ENCODE results near the gene BMP2. TPM values are rescaled to one million over a fixed set of nuclear protein-coding genes. Genes with fewer than 3 reads are reported as not detected.

Gene BMP2
- total and polyA plus RNA-seq, 4 donors = 0.83 to 3.5 (median 2.0) TPM

GRCh38 chr20:6744805-6745204 is 22.7 kb upstream of the BMP2 start:
- Histone ChIP-seq H3K4me3 (ENCODE audit: low read depth in 1 of 3, low read length in 3 of 3) (no peak overlapping the region), H3K27me3 (ENCODE audit: control insufficient read depth in 4 of 4, insufficient read depth in 4 of 4, low read length in 3 of 4) (no peaks in the 10 kb centered on the region), H3K27ac (ENCODE audit: low read depth in 1 of 2, low read length in 2 of 2) (no peak overlapping the region), H3K9me3 (ENCODE audit: control insufficient read depth in 4 of 4, low read length in 3 of 4) (no peaks in the 10 kb centered on the region), H3K36me3 (ENCODE audit: control insufficient read depth in 4 of 4, insufficient read depth in 3 of 4, low read depth in 1 of 4, low read length in 3 of 4) (no peaks in the 10 kb centered on the region), H3K9ac (ENCODE audit: low read depth in 1 of 2, low read length in 2 of 2) (no peak overlapping the region), H3K4me1 (ENCODE audit: control insufficient read depth in 4 of 4, insufficient read depth in 4 of 4, low read length in 3 of 4) (peaks cover 0 to 5% (median 1%) of the 10 kb centered on the region in 4 donors)
- DNase-seq (ENCODE audit: low spot score) = no peak
- TF ChIP-seq FOXA1 (IDR thresholded peaks at IDR 0.05) (no peak), RXRA (IDR thresholded peaks at IDR 0.05) (no peak), REST (IDR thresholded peaks at IDR 0.05) (no peak), ZBTB33 (IDR thresholded peaks at IDR 0.05) (no peak), FOXA2 (IDR thresholded peaks at IDR 0.05) (no peak), MAX (IDR thresholded peaks at IDR 0.05) (no peak), JUND (IDR thresholded peaks at IDR 0.05) (no peak), HNF4G (IDR thresholded peaks at IDR 0.05) (no peak)
- WGBS = 85% methylated on average over 4 of the region's 4 CpGs

GRCh38 chr20:6746901-6747609 is 20.4 kb upstream of the BMP2 start:
- H3K36me3 ChIP-seq (ENCODE audit: control insufficient read depth in 4 of 4, insufficient read depth in 3 of 4, low read depth in 1 of 4, low read length in 3 of 4) = no peaks in the 10 kb centered on the region
- H3K27me3 ChIP-seq (ENCODE audit: control insufficient read depth in 4 of 4, insufficient read depth in 4 of 4, low read length in 3 of 4) = no peaks in the 10 kb centered on the region
- no peak overlapping the region for H3K4me3 ChIP-seq (ENCODE audit: low read depth in 1 of 3, low read length in 3 of 3)
- no peak for DNase-seq (ENCODE audit: low spot score)
- H3K9ac ChIP-seq (ENCODE audit: low read depth in 1 of 2, low read length in 2 of 2) = no peak overlapping the region
- 76% methylated on average over 6 of the region's 6 CpGs for WGBS
- no peak for TF ChIP-seq RXRA (IDR thresholded peaks at IDR 0.05)
- no peak for TF ChIP-seq RAD21 (IDR thresholded peaks at IDR 0.05)
- no peak for TF ChIP-seq EGR1 (IDR thresholded peaks at IDR 0.05; ENCODE audit: low read depth in 2 of 2)
- H3K4me1 ChIP-seq (ENCODE audit: control insufficient read depth in 4 of 4, insufficient read depth in 4 of 4, low read length in 3 of 4) = no peaks in the 10 kb centered on the region
- H3K9me3 ChIP-seq (ENCODE audit: control insufficient read depth in 4 of 4, low read length in 3 of 4) = no peaks in the 10 kb centered on the region
- H3K27ac ChIP-seq (ENCODE audit: low read depth in 1 of 2, low read length in 2 of 2) = no peak overlapping the region

GRCh38 chr20:6750438-6750837 is 17.0 kb upstream of the BMP2 start:
- H3K27ac ChIP-seq (ENCODE audit: low read depth in 1 of 2, low read length in 2 of 2) = no peak overlapping the region
- DNase-seq (ENCODE audit: low spot score) = no peak
- no peaks in the 10 kb centered on the region for H3K36me3 ChIP-seq (ENCODE audit: control insufficient read depth in 4 of 4, insufficient read depth in 3 of 4, low read depth in 1 of 4, low read length in 3 of 4)
- H3K9ac ChIP-seq (ENCODE audit: low read depth in 1 of 2, low read length in 2 of 2) = no peak overlapping the region
- no peaks in the 10 kb centered on the region for H3K27me3 ChIP-seq (ENCODE audit: control insufficient read depth in 4 of 4, insufficient read depth in 4 of 4, low read length in 3 of 4)
- no peaks in the 10 kb centered on the region for H3K9me3 ChIP-seq (ENCODE audit: control insufficient read depth in 4 of 4, low read length in 3 of 4)
- H3K4me3 ChIP-seq (ENCODE audit: low read depth in 1 of 3, low read length in 3 of 3) = no peak overlapping the region
- H3K4me1 ChIP-seq (ENCODE audit: control insufficient read depth in 4 of 4, insufficient read depth in 4 of 4, low read length in 3 of 4) = no peaks in the 10 kb centered on the region
- TF ChIP-seq EGR1 (IDR thresholded peaks at IDR 0.05; ENCODE audit: low read depth in 2 of 2) = no peak
- no peak for TF ChIP-seq FOXA1 (IDR thresholded peaks at IDR 0.05)
- TF ChIP-seq CTCF (IDR thresholded peaks at IDR 0.05; ENCODE audit: low read depth, low read length, missing input control) = no peak
- no peak for TF ChIP-seq REST (IDR thresholded peaks at IDR 0.05)
- TF ChIP-seq YY1 (IDR thresholded peaks at IDR 0.05) = no peak
- TF ChIP-seq RAD21 (IDR thresholded peaks at IDR 0.05) = no peak
- no peak for TF ChIP-seq TAF1 (conservative IDR thresholded peaks at IDR 0.05)
- no peak for TF ChIP-seq SP1 (IDR thresholded peaks at IDR 0.05)
- TF ChIP-seq NR2F2 (IDR thresholded peaks at IDR 0.05) = no peak
- no peak for TF ChIP-seq HNF4A (conservative IDR thresholded peaks at IDR 0.05)

Measured in liver (tissue), 9 donors.